KOPT-K1 (cell line): Measurements from ENCODE around the gene HERC2.
"Not testable (repeated sequence)": the region's sequence is repeated elsewhere in the genome, so short reads cannot be mapped to it uniquely, and the experiment has no call there.

Experiments used
- H3K27ac ChIP-seq: fragments of 200-600 bp; sonication (generic); 2 replicates; pipeline ENCODE4 v1.5.1; 2016; ENCODE audit warnings: antibody characterized with exemption, mild to moderate bottlenecking, low read depth, low read length; ENCODE audit not compliant: poor library complexity, severe bottlenecking
- H3K36me3 ChIP-seq: fragments of 200-600 bp; sonication (generic); 2 replicates; pipeline ENCODE4 v1.5.1; 2017; ENCODE audit warnings: antibody characterized with exemption, mild to moderate bottlenecking, low read length, moderate library complexity; ENCODE audit not compliant: insufficient read depth
- H3K9me3 ChIP-seq: fragments of 200-600 bp; sonication (generic); 2 replicates; pipeline ENCODE4 v1.5.1; 2017; ENCODE audit warnings: antibody characterized with exemption, low read length, mild to moderate bottlenecking; ENCODE audit not compliant: insufficient read depth, poor library complexity, severe bottlenecking

HERC2 gene

GRCh38 chr15:28153492-28154119, 168.4 kb downstream of the HERC2 start:
- Histone ChIP-seq H3K9me3 (no peaks in the 10 kb centered on the region), H3K27ac (no peak overlapping the region), H3K36me3 (0 out of 2 replicates have a peak, but pooled peaks cover 4% of the 10 kb centered on the region)

- not testable (repeated sequence) for H3K9me3 ChIP-seq, H3K36me3 ChIP-seq, H3K27ac ChIP-seq
Measured at GRCh38 chr15:28152538-28152923, 169.4 kb downstream of the HERC2 start.

- H3K27ac ChIP-seq, H3K36me3 ChIP-seq, H3K9me3 ChIP-seq: not testable (repeated sequence)
Measured at GRCh38 chr15:28151864-28152537, 170.0 kb downstream of the HERC2 start.

- Histone ChIP-seq H3K9me3 (no peaks in the 10 kb centered on the region), H3K36me3 (peaks cover 31% of the 10 kb centered on the region), H3K27ac (no peak overlapping the region)
Measured at GRCh38 chr15:28147801-28148200, 174.2 kb downstream of the HERC2 start.

- peaks cover 39% of the 10 kb centered on the region for H3K36me3 ChIP-seq
- H3K9me3 ChIP-seq, H3K27ac ChIP-seq: not testable (repeated sequence)
Measured at GRCh38 chr15:28145419-28145818, 176.6 kb downstream of the HERC2 start.

- Histone ChIP-seq H3K9me3 (no peaks in the 10 kb centered on the region), H3K27ac (no peak overlapping the region), H3K36me3 (peaks cover 41% of the 10 kb centered on the region)
Measured at GRCh38 chr15:28140062-28140461, 181.9 kb downstream of the HERC2 start.

GRCh38 chr15:28137408-28138039, 184.5 kb downstream of the HERC2 start:
- not testable (repeated sequence) for H3K27ac ChIP-seq, H3K9me3 ChIP-seq
- H3K36me3 ChIP-seq, result peaks cover 43% of the 10 kb centered on the region

GRCh38 chr15:28136236-28136904, 185.6 kb downstream of the HERC2 start:
- H3K27ac ChIP-seq, H3K9me3 ChIP-seq: not testable (repeated sequence)
- H3K36me3 ChIP-seq, result peaks cover 45% of the 10 kb centered on the region

- H3K27ac ChIP-seq, result no peak overlapping the region
- no peaks in the 10 kb centered on the region for H3K9me3 ChIP-seq
- peaks cover 46% of the 10 kb centered on the region for H3K36me3 ChIP-seq
Measured at GRCh38 chr15:28133281-28133680, 188.7 kb downstream of the HERC2 start.

- H3K27ac ChIP-seq, result no peak overlapping the region
- peaks cover 47% of the 10 kb centered on the region for H3K36me3 ChIP-seq
- H3K9me3 ChIP-seq, result no peaks in the 10 kb centered on the region
Measured at GRCh38 chr15:28132524-28133275, 189.3 kb downstream of the HERC2 start.

- Histone ChIP-seq H3K27ac (no peak overlapping the region), H3K36me3 (peaks cover 55% of the 10 kb centered on the region), H3K9me3 (no peaks in the 10 kb centered on the region)
Measured at GRCh38 chr15:28131946-28132345, 190.0 kb downstream of the HERC2 start.

- no peak overlapping the region for H3K27ac ChIP-seq
- H3K9me3 ChIP-seq, result no peaks in the 10 kb centered on the region
- H3K36me3 ChIP-seq, result peaks cover 56% of the 10 kb centered on the region
Measured at GRCh38 chr15:28131400-28131799, 190.6 kb downstream of the HERC2 start.

GRCh38 chr15:28130651-28131050, 191.3 kb downstream of the HERC2 start:
- Histone ChIP-seq H3K36me3 (peaks cover 56% of the 10 kb centered on the region), H3K27ac (no peak overlapping the region), H3K9me3 (no peaks in the 10 kb centered on the region)

- Histone ChIP-seq H3K27ac (no peak overlapping the region), H3K9me3 (no peaks in the 10 kb centered on the region), H3K36me3 (peaks cover 57% of the 10 kb centered on the region)
Measured at GRCh38 chr15:28129231-28129848, 192.6 kb downstream of the HERC2 start.
